Astrocyte of the spinal cord (primary cell): Measurements from ENCODE around the gene BCAS3.

Experiments used
- DNase-seq: peaks from one replicate; pipeline ENCODE4 v3.0.0; 2011; ENCODE audit warnings: low read depth, low spot score
- H3K4me3 ChIP-seq: 2 replicates; pipeline ENCODE4 v1.5.1; 2011; ENCODE audit warnings: low read depth, mild to moderate bottlenecking, low read length, moderate library complexity
- in situ Hi-C: cut with HindIII; loops from 2 replicates; pipeline ENCODE4 v1.10.0; 2017; ENCODE audit warnings: low sequenced_read_pairs
- TF ChIP-seq, protein P1 (sequence below): IDR thresholded peaks from 2 replicates; pipeline ENCODE4 v1.5.1; 2012; ENCODE audit warnings: low read depth, mild to moderate bottlenecking, low read length, inconsistent platforms

The BCAS3 gene

DNA sequence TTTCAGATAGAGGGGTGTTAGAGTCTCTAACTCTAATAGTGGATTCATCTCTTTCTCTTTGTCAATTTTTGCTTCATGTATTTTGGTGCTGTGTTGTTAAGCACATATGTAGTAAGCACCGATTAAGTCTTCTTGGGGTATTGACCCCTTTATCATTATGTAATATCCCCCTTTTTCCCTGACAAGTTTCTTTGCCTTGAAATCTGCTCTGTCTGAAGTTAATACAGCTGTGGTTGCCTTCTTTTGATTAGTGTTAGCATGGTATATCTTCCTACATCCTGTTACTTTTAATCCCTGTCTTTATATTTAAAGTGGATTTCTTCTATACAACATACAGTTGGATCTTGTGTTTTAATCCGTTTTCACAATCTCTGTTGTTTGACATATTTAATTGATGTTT, 60.6 kb downstream of the BCAS3 start:
- no peak overlapping the region for H3K4me3 ChIP-seq
- TF ChIP-seq, protein P1, sequence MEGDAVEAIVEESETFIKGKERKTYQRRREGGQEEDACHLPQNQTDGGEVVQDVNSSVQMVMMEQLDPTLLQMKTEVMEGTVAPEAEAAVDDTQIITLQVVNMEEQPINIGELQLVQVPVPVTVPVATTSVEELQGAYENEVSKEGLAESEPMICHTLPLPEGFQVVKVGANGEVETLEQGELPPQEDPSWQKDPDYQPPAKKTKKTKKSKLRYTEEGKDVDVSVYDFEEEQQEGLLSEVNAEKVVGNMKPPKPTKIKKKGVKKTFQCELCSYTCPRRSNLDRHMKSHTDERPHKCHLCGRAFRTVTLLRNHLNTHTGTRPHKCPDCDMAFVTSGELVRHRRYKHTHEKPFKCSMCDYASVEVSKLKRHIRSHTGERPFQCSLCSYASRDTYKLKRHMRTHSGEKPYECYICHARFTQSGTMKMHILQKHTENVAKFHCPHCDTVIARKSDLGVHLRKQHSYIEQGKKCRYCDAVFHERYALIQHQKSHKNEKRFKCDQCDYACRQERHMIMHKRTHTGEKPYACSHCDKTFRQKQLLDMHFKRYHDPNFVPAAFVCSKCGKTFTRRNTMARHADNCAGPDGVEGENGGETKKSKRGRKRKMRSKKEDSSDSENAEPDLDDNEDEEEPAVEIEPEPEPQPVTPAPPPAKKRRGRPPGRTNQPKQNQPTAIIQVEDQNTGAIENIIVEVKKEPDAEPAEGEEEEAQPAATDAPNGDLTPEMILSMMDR: no peak
- in situ Hi-C loops: no loop called here
- no peak for DNase-seq

DNA sequence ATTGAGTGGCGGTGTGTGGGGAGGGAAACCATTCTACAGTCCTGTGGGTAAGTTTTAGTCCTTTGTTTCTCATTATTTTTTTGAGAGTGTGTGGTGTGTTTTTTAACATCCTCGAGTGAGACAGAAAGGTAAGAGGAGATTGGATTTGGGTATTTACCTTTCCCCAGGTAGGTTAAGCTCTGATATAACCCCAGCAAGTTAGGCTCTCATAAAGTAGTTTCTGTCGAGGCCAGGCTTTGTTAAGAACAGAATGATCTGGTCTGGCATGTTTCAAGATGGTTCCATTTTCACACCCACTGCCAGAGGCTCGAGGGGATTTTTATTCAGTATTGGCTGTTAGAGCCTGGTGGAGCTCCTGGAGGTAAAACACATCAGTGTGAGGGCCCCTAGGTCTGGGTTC, 62.9 kb downstream of the BCAS3 start:
- H3K4me3 ChIP-seq: no peak overlapping the region
- in situ Hi-C loops: no loop called here
- TF ChIP-seq, protein P1: no peak
- DNase-seq: no peak

DNA sequence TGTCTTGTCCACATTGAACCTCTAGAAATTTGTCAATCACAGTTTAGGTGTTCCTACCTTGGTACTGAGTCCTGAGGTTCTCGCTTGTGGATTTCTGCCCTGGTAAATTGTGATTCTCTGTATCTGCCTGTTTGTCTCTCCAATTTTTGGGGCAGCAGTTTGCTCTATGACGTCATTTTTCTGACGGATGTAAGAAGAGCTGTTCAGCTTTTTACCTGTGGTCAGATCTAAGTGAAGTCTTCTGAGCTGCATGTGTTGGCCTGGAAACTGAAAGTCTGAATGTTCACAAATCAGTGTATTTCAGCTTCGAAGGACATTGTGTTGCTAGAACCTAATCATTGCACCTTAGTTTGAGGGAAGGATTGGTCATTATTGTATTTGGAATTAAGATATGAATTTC, 63.4 kb downstream of the BCAS3 start:
- no peak overlapping the region for H3K4me3 ChIP-seq
- TF ChIP-seq, protein P1: no peak
- no peak for DNase-seq
- in situ Hi-C loops: no loop called here

DNA sequence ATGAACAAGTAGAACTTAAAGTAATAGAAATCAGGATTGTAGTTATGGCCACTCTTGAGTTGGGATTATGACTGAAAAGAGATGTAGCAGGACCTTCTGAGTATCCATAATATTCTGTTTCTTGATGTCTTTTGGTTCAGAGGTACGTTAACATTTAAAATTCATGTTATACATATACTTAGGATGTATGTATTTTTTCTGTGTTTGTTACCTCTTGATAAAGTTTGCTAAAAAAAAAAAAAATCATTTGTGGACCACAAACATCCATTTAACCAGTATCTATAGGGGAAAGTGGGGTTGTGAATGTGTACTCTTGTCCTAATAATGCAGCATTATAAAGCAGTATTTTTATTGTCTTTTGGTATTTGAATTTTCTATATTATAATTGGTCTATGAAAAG, 65.6 kb downstream of the BCAS3 start:
- in situ Hi-C loops: no loop called here
- no peak for DNase-seq
- no peak overlapping the region for H3K4me3 ChIP-seq
- TF ChIP-seq, protein P1: no peak

DNA sequence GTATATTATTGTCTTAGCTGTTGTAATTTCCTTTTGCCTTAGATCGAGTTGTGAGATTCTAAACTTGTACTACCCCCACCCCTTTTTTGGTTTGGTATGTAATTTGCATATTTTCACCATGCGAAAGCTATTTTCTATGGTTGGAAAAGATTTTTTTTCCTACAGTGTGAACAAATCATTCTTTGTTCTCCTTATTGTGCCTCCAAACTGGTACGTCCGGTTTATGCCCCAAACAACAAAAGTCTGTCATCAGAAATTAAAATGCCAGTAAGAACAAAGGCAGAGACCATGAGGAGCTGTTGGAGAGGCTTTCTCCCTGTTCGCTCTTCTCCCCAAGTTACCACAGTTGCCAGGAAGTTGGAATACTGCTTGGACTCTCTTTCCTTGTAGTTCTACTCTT, 66.1 kb downstream of the BCAS3 start:
- no peak overlapping the region for H3K4me3 ChIP-seq
- in situ Hi-C loops: no loop called here
- TF ChIP-seq, protein P1: no peak
- peak; percentile 77 for DNase-seq

DNA sequence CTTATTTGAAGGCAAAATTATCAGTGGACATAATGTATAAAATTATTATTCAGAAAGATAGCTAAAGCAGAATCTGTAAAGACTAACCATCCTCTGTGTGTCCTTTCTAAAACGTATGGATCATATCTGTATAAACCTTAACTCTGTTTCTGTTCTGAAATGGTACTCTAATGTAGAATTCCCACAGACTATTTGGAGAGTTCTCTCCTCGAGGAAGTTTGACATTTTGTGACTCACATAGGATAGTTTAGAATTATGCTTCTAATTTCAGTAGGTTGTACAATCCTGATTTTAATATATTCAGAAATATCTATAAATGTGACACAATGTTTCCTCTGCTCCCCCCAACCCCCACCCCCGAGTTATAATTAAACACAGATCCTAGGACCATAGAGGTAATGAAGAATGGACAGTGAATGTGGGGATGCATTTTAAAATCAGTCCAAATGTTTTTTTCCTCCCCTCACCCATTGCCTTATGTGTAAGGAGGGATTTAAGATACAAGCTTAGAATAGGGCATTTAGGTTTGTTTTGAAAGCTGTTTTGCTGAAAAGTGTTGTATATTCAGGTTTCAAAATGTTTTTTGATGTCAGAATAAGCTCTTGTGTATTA, 66.8 kb downstream of the BCAS3 start:
- H3K4me3 ChIP-seq: no peak overlapping the region
- in situ Hi-C loops: no loop called here
- DNase-seq: no peak
- TF ChIP-seq, protein P1: no peak

DNA sequence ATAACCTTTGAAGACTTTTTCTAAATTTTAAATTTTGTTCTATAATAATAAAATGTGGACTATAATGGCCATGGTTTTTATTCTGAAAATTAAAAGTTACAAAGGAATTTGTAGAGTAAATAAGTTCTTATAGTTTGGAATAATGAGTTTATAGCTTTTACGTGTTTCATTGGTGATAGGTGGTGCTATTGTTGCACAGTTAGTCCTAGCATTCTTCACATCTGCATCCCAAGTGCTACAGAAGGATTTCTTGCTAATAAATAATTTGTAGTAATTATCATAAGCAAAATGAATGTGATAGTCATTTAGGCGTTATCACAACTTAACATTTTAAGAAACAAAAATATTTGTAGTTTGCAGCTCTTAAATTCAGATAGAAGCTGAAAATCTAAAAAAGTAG, 67.9 kb downstream of the BCAS3 start:
- DNase-seq: no peak
- in situ Hi-C loops: no loop called here
- H3K4me3 ChIP-seq: no peak overlapping the region
- TF ChIP-seq, protein P1: no peak
